Hematopoietic multipotent progenitor cell (in vitro differentiated cells): ENCODE measurements around the gene ANXA6. TPM values are rescaled to one million over a fixed set of nuclear protein-coding genes. Genes with fewer than 3 reads are reported as not detected.
"Not testable (repeated sequence)": the region's sequence is repeated elsewhere in the genome, so short reads cannot be mapped to it uniquely, and the experiment has no call there.

ENCODE experiments used
- DNase-seq, 3 donors: peaks; one replicate each; pipeline ENCODE4 v3.0.0-alpha.2; 2011 to 2015; ENCODE audit warnings: low read depth in 2 of 3, low spot score in 2 of 3
- total RNA-seq: library from RNA; depleted of rRNA; stranded (reverse); fragments of >200 nt; gene quantifications from one replicate; pipeline ENCODE4 v1.2.3, GENCODE V29; 2012

The ANXA6 gene
- total RNA-seq, 1 donor: 319 TPM

- no peak for DNase-seq
Observed at GRCh38 chr5:151181818-151182523, 24.4 kb upstream of the ANXA6 start.

DNA sequence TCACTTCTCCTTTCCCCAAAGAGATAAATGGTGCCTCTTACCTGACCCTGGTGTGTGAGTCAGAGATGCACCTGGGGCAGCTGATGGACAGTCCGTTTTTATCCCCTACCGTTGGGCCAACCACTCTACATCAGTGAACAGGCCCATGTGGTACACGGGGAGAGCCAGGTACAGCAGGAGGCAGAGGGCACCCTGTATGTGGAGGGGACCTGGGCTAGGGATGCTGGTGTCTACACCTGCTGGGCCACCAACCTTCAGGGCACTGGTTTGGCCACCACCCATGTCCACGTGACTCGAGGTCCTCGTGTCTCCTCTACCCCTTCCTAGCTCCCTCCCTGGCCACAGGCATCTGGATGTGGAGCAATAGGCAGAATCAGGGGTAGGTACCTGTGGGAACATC, 22.7 kb upstream of the ANXA6 start:
- DNase-seq: no peak

GRCh38 chr5:151179489-151179840, 21.9 kb upstream of the ANXA6 start:
- DNase-seq: no peak

DNA sequence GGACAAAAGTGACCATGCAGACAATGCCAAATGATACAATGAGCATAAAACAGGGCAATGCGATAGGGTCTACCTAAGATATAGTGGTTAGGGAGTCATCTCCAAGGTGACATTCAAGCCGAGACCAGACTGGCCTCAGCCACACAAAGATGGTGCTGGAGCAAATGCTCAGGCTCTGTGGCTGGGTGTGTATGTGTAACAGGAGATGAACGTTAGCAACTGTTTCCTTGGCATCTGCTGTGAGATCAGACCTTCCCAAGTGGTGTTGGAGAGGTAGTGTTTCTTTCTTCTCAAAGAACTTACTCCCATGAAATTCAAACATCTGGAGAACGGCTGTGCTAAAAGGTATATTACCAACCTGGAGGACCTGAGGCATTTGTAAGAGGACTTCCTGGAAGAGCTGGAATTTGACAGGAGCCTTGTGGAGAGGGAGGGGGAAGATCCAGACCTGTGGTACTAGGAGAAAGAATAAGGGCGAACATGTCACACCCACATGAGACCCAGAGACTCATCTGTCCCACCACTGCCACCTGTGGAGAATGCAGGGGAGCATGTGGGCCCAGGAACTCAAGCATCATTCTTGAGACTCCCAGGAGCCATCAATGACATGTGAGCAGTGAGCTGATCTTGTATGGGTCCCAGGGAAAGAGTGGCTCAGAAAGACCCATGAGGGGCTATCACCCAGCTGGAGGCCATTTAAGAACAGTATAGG, 21.4 kb upstream of the ANXA6 start:
- no peak for DNase-seq

- DNase-seq: no peak
Observed at GRCh38 chr5:151178372-151178771, 20.8 kb upstream of the ANXA6 start.

DNA sequence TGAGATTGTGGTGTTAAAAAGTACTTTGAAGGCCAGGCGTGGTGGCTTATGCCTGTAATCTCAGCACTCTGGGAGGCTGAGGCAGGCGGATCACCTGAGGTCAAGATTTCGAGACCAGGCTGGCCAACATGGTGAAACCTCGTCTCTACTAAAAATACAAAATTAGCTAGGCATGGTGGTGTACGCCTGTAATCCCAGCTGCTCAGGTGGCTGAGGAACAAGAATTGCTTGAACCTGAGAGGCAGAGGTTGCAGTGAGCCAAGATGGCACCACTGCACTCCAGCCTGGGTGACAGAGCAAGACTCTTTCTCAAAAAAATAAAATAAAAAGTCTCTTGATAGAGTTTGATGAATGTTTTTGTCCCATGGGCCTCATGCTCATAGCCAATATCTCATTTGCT, 18.7 kb upstream of the ANXA6 start:
- not testable (repeated sequence) for DNase-seq

- DNase-seq: no peak
Observed at GRCh38 chr5:151174612-151175101, 17.1 kb upstream of the ANXA6 start.

GRCh38 chr5:151173711-151174611, 16.4 kb upstream of the ANXA6 start:
- no peak for DNase-seq

DNA sequence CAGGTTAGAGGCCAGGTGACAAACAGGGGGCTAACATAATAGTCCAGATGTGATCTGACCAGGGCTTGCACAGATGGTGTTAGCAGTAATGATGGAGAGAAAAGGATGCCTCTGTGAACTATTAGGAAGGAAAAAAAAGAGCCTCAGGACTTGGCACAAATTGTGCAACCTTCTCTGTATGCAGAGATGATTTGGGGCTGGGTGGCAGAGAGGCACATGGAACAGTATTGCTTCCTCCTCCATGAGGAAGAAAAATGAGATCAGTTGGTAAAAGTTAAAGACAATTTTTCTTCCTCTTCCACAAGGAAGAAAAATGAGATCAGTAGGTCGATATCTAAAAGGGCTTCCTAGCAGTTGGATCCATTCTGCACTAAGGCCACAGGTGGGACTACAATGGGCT, 13.9 kb upstream of the ANXA6 start:
- no peak for DNase-seq

DNA sequence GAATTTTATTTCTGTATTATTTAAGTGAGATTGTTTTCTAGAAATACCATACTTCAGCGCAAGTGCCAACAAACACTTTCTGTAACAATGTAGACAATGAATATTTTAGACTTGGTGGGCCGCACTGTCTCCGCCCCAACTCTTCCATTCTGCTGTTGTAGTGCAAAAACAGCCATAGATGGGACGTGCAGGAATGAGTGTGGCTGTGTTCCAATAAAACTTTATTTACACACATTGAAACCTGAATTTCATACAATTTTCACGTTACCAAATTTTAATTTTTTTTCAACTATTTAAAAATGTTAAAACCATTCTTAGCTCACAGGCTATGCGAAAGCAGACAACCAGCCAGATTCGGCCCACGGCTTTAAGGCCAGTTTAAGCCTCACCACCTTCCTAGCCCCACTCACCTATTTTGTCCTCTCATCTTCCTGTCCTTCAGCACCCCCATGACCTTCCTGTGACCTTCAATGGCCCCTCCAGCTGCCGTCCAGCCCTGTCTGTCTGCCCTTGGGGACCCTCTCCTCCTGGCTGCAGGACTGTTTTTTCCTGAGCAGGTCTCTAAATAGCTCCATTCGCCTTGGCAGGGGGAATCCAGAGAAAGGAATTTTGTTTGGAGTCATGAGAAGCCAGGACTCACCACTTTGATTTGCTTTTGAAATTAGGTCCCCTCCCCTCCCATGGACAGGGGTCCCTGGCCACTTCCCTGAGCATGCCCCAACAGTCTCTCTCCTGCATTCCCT, 11.2 kb upstream of the ANXA6 start:
- no peak for DNase-seq

DNA sequence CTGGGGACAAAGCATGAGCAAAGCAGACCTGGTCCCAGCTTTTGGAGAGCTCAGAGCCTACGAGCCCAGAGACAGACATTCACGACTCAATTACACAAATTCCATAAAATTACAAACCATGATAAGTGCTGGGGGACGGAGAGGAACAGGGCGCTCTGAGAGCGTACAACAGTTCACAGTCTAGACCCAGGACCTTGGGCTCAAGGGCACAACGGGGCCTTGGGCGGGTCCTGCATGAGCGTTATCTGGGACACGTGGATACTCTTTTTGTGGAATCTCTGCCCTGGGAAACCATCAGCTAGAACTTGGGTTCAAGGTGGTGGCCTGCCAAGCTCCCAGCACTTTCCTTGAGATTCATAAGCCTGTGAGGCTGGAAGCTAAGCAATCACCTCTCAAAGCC, 9.4 kb upstream of the ANXA6 start:
- DNase-seq: no peak

- DNase-seq: peak; percentile 58 to 90 (median 73)
Observed at GRCh38 chr5:151164687-151165392, 7.3 kb upstream of the ANXA6 start.

DNA sequence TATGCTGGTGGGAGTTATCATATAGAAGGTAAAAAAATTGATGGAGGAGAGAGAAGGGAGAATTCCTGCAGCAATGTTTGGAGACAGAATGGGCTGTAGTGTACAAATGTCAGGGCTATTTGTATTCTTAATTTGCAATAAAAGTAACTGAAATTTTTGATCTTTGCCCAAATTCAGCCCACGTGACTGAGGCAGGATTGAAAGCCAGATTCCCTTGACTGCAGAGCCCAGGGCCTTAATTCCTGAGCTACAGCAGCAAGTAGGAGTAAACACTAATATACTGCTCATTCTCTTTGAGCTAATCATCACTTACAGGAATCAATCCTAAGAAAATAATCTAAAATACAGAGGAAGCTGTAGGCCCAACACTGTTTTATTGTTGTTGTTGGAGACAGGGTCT, 5.2 kb upstream of the ANXA6 start:
- no peak for DNase-seq

GRCh38 chr5:151159649-151160373, 2.2 kb upstream of the ANXA6 start:
- no peak for DNase-seq

DNA sequence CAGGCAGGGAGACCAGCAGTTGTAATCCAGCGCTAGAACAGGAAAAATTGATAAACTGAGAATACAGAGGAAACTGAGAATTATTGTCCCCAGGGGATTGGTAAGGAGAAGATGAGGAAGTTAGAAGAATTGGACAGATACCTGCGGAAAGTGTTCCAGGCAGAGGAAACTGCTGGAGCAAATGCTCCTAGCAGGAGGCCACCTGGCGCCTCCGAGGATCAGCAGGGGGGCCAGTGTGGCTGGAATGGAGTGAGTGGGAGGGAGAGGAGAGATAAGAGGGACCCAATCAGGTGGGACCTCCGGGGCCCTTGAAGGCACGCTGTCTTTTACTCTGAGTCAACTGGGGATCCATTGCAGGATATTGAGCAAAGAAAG, 695 bp upstream of the ANXA6 start:
- no peak for DNase-seq

DNA sequence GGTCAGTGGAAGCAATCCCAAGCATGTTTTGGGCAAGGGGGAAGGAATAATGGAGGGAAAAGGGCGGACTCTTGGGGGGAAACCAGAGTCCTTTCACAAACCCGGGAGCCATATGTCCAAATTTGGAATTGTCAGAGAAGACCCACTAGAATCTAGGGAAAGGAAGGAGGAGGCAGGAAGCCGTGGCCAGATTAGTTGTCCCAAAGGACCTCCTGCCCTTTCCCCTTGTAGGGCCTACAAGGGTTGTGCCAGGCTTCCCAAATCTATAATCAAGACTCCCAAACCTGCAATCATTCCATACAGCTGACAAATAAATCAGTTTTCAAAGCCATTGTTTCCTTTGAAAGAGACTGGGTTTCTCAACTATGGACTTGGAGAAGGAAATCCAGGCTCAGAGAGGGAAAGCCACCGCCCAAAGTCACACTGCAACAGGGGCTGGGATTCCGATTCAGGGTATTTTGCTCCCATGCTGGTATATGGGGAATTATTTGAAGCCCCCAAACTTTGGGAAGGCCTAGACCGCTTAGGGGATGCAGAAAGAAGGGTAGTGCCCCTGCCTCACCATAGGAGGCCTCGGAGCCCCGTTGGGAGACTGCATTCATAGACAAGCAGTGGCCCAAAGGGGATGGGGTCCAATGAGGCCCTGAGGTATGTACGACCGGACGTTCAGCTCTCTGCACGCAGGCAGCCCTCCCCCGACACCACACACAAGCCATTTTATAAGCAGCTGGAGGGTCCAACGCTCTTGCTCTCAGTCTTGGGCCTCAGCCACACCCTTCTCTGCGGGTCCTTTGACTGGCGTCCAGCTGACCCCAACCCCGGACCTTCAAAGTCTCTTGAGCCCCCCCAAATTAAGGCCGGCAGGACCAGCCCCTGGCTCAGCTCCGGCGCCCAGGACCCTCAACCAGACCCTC, 815 bp downstream of the ANXA6 start:
- DNase-seq: peak in 1 of 3 donors; percentile 43

GRCh38 chr5:151155775-151156506, 1.6 kb downstream of the ANXA6 start:
- peak in 1 of 3 donors; percentile 48 for DNase-seq
